Activated naive CD4-positive, alpha-beta T cell treated with anti-CD3 and anti-CD28 coated beads, Interleukin-2, amount 50 U/mL, for 24 hours (primary cell): ENCODE data around the gene NPB.

ENCODE experiments used
- H3K27ac Mint-ChIP-seq: one replicate; pipeline ENCODE4 v1.8.0; 2021; ENCODE audit warnings: mild to moderate bottlenecking, mixed read lengths
- H3K27me3 Mint-ChIP-seq: one replicate; pipeline ENCODE4 v1.8.0; 2021; ENCODE audit warnings: mixed read lengths
- H3K36me3 Mint-ChIP-seq: one replicate; pipeline ENCODE4 v1.8.0; 2021; ENCODE audit warnings: mixed read lengths
- H3K4me1 Mint-ChIP-seq: one replicate; pipeline ENCODE4 v1.8.0; 2021; ENCODE audit warnings: mixed read lengths
- H3K4me3 Mint-ChIP-seq: one replicate; pipeline ENCODE4 v1.8.0; 2021; ENCODE audit warnings: mild to moderate bottlenecking, mixed read lengths
- H3K9me3 Mint-ChIP-seq: one replicate; pipeline ENCODE4 v1.8.0; 2021; ENCODE audit warnings: mixed read lengths

NPB gene

GRCh38 chr17:81932333-81932983, 30.4 kb downstream of the NPB start:
- peaks cover 3% of the 10 kb centered on the region for H3K27me3 Mint-ChIP-seq
- H3K27ac Mint-ChIP-seq, result no peak overlapping the region
- H3K9me3 Mint-ChIP-seq, result no peaks in the 10 kb centered on the region
- H3K36me3 Mint-ChIP-seq, result peaks cover 2% of the 10 kb centered on the region
- no peak overlapping the region for H3K4me3 Mint-ChIP-seq
- peaks cover 6% of the 10 kb centered on the region for H3K4me1 Mint-ChIP-seq

GRCh38 chr17:81933178-81933699, 31.2 kb downstream of the NPB start:
- Mint-ChIP-seq H3K27me3 (peaks cover 3% of the 10 kb centered on the region), H3K4me1 (peaks cover 12% of the 10 kb centered on the region), H3K27ac (no peak overlapping the region)

GRCh38 chr17:81934098-81934757, 32.2 kb downstream of the NPB start:
- Mint-ChIP-seq H3K4me3 (peak overlapping the region; percentile 26), H3K27me3 (peaks cover 3% of the 10 kb centered on the region), H3K36me3 (peaks cover 2% of the 10 kb centered on the region), H3K9me3 (no peaks in the 10 kb centered on the region), H3K4me1 (peaks cover 12% of the 10 kb centered on the region), H3K27ac (no peak overlapping the region)

More at GRCh38 chr17:81933178-81933699, 31.2 kb downstream of the NPB start:
- Mint-ChIP-seq H3K9me3 (no peaks in the 10 kb centered on the region), H3K4me3 (no peak overlapping the region), H3K36me3 (peaks cover 2% of the 10 kb centered on the region)

GRCh38 chr17:81934850-81935708, 33.0 kb downstream of the NPB start:
- Mint-ChIP-seq H3K27me3 (peaks cover 3% of the 10 kb centered on the region), H3K4me3 (peak overlapping the region; percentile 88), H3K9me3 (no peaks in the 10 kb centered on the region), H3K36me3 (peaks cover 2% of the 10 kb centered on the region), H3K4me1 (peaks cover 12% of the 10 kb centered on the region), H3K27ac (peak overlapping the region; percentile 65)

- no peaks in the 10 kb centered on the region for H3K9me3 Mint-ChIP-seq
- peak overlapping the region; percentile 46 for H3K27ac Mint-ChIP-seq
- H3K36me3 Mint-ChIP-seq, result peaks cover 2% of the 10 kb centered on the region
- peak overlapping the region; percentile 88 for H3K4me3 Mint-ChIP-seq
- H3K27me3 Mint-ChIP-seq, result peaks cover 3% of the 10 kb centered on the region
- H3K4me1 Mint-ChIP-seq, result peaks cover 12% of the 10 kb centered on the region
Observed at GRCh38 chr17:81935709-81936084, 33.7 kb downstream of the NPB start.

GRCh38 chr17:81939218-81939617, 37.2 kb downstream of the NPB start:
- peaks cover 12% of the 10 kb centered on the region for H3K4me1 Mint-ChIP-seq
- H3K9me3 Mint-ChIP-seq, result no peaks in the 10 kb centered on the region
- peaks cover 2% of the 10 kb centered on the region for H3K36me3 Mint-ChIP-seq
- no peak overlapping the region for H3K27ac Mint-ChIP-seq
- H3K27me3 Mint-ChIP-seq, result no peaks in the 10 kb centered on the region
- H3K4me3 Mint-ChIP-seq, result no peak overlapping the region

- no peak overlapping the region for H3K27ac Mint-ChIP-seq
- H3K27me3 Mint-ChIP-seq, result no peaks in the 10 kb centered on the region
- H3K4me3 Mint-ChIP-seq, result no peak overlapping the region
- H3K4me1 Mint-ChIP-seq, result peaks cover 12% of the 10 kb centered on the region
- peaks cover under 1% of the 10 kb centered on the region for H3K36me3 Mint-ChIP-seq
- H3K9me3 Mint-ChIP-seq, result no peaks in the 10 kb centered on the region
Observed at GRCh38 chr17:81939881-81940385, 37.9 kb downstream of the NPB start.

- Mint-ChIP-seq H3K27ac (no peak overlapping the region), H3K4me1 (peaks cover 9% of the 10 kb centered on the region), H3K27me3 (no peaks in the 10 kb centered on the region), H3K4me3 (no peak overlapping the region), H3K36me3 (no peaks in the 10 kb centered on the region), H3K9me3 (no peaks in the 10 kb centered on the region)
Observed at GRCh38 chr17:81940538-81941483, 38.8 kb downstream of the NPB start.

- H3K27me3 Mint-ChIP-seq, result no peaks in the 10 kb centered on the region
- no peaks in the 10 kb centered on the region for H3K9me3 Mint-ChIP-seq
- no peak overlapping the region for H3K4me3 Mint-ChIP-seq
Observed at GRCh38 chr17:81941484-81942166, 39.6 kb downstream of the NPB start.

GRCh38 chr17:81942167-81942553, 40.1 kb downstream of the NPB start:
- Mint-ChIP-seq H3K36me3 (no peaks in the 10 kb centered on the region), H3K27ac (no peak overlapping the region), H3K27me3 (no peaks in the 10 kb centered on the region), H3K9me3 (no peaks in the 10 kb centered on the region), H3K4me3 (no peak overlapping the region), H3K4me1 (peaks cover 6% of the 10 kb centered on the region)

More at GRCh38 chr17:81941484-81942166, 39.6 kb downstream of the NPB start:
- Mint-ChIP-seq H3K4me1 (peaks cover 6% of the 10 kb centered on the region), H3K36me3 (no peaks in the 10 kb centered on the region), H3K27ac (no peak overlapping the region)

GRCh38 chr17:81944858-81945257, 42.8 kb downstream of the NPB start:
- H3K4me1 Mint-ChIP-seq, result no peaks in the 10 kb centered on the region

GRCh38 chr17:81947189-81947588, 45.2 kb downstream of the NPB start, which contains the start of gene MYADML2:
TSS of gene MYADML2 (minus strand) at chr17:81947233. CDS start at chr17:81941741, 5,492 bp downstream.
- Mint-ChIP-seq H3K27ac (peak within 1 kb of the TSS; percentile 27), H3K9me3 (no peaks in the 10 kb centered on the region), H3K36me3 (no peaks in the 10 kb centered on the region), H3K4me3 (no peak within 1 kb of the TSS), H3K27me3 (no peaks in the 10 kb centered on the region), H3K4me1 (no peaks in the 10 kb centered on the region)

More at GRCh38 chr17:81944858-81945257, 42.8 kb downstream of the NPB start:
- H3K4me3 Mint-ChIP-seq, result no peak overlapping the region
- no peaks in the 10 kb centered on the region for H3K27me3 Mint-ChIP-seq
- no peak overlapping the region for H3K27ac Mint-ChIP-seq
- H3K9me3 Mint-ChIP-seq, result no peaks in the 10 kb centered on the region
- H3K36me3 Mint-ChIP-seq, result no peaks in the 10 kb centered on the region

- H3K36me3 Mint-ChIP-seq, result no peaks in the 10 kb centered on the region
- H3K27ac Mint-ChIP-seq, result no peak overlapping the region
- H3K9me3 Mint-ChIP-seq, result no peaks in the 10 kb centered on the region
- H3K4me3 Mint-ChIP-seq, result no peak overlapping the region
- no peaks in the 10 kb centered on the region for H3K27me3 Mint-ChIP-seq
- H3K4me1 Mint-ChIP-seq, result no peaks in the 10 kb centered on the region
Observed at GRCh38 chr17:81948635-81949378, 46.8 kb downstream of the NPB start.
